SH-SY5Y (cell line): ENCODE data around the gene IQGAP1.

Experiments
- GATA2 ChIP-seq: IDR thresholded peaks from 2 replicates; pipeline ENCODE4 v1.6.1; 2011; ENCODE audit warnings: mild to moderate bottlenecking, low read depth, low read length
- GATA3 ChIP-seq: IDR thresholded peaks from 2 replicates; pipeline ENCODE4 v1.6.1; 2011; ENCODE audit warnings: low read depth, mild to moderate bottlenecking, low read length, moderate library complexity

The IQGAP1 gene

DNA sequence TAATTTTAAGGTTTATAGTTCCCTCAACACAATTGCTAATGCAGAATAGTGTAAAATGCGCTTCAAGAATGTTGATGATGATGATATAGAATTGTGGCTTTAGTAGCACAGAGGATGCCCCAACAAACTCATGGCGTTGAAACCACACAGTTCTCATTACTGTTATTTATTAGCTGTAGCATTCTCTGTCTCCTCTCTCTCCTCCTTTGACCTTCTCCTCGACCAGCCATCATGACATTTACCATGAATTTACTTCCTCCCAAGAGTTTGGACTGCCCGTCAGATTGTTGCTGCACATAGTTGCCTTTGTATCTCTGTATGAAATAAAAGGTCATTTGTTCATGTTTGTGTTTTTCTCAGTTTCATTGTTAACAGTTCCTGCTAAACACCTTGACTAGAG is 113.9 kb downstream of the IQGAP1 start:
- TF ChIP-seq GATA3, result no peak
- TF ChIP-seq GATA2, result no peak

DNA sequence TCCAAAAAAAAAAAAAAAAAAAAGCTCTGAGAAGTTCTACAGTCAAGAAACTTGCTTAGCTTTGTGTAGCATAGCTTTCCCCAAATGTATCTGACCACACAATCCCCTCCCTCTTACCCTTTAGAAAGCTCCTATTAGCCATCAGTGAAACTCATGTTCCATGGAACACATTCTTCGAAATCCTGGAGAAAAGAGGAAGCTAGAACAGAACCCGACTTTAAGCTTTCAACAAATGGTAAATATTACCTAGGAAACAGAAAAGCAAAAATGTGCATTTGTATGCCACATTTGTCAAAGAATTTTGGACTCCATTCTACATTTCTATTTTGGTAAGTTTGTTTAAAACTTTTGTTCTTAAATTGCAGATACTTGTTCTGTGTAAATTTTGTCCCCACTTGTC is 124.2 kb downstream of the IQGAP1 start:
- TF ChIP-seq GATA3 (no peak), GATA2 (no peak)

DNA sequence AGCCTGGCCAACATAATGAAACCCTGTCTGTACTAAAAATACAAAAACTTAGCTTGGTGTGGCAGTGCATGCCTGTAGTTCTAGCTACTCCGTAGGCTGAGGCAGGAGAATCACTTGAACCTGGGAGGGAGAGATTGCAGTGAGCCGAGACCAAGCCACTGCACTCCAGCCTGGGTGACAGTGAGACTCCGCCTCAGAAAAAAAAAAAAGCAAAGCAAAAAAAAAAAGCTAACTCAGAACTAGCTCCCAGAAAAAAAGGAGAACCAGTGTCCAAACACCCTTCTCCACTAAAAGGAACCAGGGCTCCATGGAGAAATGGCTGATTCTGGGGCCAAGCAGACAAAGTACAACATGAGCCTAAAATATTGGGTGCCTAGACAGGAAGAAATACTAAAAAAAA is 124.9 kb downstream of the IQGAP1 start:
- TF ChIP-seq GATA2, result no peak
- TF ChIP-seq GATA3, result no peak

DNA sequence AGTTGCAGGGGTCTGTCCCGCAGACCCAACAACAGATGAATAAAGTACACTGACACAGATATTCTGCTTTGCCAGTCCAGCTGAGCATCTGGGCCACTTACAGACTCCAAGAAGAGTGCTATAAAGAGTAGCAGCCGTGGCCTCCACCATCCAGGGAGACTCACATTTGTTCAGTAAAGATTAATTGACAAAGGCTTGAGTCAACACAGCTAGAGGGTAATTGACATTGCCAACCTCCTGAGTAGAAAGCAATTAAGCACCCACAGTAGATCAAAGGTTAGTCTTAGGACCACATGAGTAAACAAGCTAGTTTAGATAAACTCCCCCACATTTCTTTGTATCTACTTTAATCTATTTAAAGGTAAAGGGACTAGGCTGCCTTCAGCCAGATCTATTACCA is 125.4 kb downstream of the IQGAP1 start:
- TF ChIP-seq GATA3 (no peak), GATA2 (no peak)

DNA sequence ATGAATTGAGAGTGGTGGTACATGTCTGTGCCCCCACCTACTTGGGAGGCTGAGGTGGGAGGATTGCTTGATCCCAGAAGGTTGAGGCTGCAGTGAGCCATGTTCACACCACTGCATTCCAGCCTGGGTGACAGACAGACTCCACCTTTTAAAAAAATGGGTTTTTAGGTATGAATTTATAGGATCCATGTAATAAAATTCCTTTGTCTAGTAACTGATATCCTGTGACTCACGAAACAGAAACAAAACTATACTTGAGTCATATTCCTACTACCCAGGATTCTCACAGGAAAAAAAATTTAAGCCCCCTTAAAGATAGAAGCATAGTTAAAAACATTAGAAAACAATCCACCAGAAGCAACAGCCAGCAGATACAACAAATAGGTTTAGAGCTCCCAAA is 131.6 kb downstream of the IQGAP1 start:
- no peak for TF ChIP-seq GATA3
- TF ChIP-seq GATA2, result no peak

DNA sequence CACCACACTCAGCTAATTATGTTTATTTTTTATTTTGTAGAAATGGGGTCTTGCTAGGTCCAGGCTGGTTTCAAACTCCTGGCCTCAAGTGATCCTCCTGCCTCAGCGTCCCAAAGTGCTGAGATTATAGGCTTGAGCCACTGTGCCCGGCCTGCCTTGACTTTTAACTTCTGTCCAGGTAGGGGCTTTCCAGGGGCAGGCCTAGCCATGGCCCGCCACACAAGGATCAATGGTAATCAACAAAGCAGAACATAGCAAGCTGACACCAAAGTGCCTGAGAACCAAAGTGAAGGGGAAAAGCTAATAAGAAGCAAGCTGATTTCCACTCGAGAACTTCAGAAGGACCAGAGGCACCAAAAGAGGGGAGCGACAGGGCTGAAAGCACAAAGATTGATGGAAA is 132.3 kb downstream of the IQGAP1 start:
- TF ChIP-seq GATA3 (no peak), GATA2 (no peak)

DNA sequence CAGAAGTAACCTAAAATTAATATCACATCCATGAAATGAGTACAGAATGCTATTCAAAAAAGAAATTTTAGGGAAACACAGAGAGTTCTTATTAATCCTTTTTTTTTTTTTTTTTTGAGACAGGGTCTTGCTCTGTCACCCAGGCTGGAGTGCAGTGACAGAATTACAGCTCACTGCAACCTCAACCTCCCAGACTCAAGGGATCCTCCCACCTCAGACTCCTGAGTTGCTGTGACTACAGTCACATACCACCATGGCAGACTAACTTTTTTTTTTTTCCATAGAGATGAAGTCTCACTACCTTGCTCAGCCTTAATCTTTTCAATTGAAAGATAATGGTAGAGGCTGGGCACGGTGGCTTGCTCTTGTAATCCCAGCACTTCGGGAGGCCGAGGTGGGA is 135.3 kb downstream of the IQGAP1 start:
- TF ChIP-seq GATA2 (no peak), GATA3 (no peak)

DNA sequence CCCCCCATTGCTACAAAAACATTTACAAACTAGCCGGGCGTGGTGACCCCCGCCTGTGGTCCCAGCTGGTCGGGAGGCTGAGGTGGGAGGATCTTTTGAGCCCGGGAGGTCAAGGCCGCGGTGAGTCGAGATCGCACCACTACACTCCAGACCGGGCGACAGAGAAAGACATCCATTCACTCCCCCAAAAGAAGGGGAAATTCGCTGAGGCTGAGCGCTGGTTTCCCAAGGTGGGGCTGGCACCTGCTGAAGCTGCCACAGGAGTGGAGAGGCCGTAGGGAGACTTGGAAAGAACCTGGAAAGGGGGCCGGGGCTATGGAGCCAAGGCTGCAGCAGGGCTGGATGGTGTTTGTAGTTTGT is 140.9 kb downstream of the IQGAP1 start:
- TF ChIP-seq GATA2 (no peak), GATA3 (no peak)

DNA sequence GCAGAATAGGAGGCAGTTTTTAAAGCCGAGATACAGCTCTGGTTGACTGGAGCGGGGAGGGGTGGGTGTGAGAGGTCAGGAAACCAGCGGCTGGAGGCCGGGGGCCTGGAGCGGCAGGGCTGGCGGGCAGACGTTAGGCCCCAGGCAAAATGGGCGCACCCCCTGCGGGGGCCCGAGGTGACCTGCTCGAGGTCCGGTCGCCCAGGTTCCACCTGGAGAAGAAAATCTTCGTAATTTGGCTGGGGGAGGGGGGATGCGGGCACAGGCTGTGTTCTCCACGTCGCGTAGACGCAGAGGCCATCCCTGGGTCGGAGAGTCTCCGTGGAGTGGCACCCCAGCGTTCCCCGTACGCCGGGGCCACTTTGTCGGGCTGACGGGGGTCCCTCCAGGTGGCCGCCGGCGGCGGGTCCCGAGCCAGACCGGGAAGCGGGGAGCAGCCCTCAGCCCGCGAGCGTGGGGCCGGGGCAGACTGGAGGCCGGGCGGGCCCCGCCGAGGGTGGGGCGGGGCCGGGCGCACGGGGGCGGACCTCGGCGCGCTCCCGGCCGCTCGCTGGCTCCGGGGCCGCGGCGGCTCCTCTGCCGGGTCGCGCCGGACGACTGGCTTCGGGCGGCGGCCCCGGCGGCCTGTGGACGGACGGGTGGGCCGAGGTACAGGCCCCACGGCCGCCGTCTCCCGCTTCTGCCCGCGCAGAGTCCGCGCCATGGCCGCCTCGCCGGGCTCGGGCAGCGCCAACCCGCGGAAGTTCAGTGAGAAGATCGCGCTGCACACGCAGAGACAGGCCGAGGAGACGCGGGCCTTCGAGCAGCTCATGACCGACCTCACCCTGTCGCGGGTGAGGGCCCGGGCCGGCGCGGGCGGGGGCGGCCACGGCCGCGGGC is 141.6 kb downstream of the IQGAP1 start, which contains the start of gene CRTC3:
CRTC3 (plus strand) TSS at position 553 of the 879 bp plus-strand sequence; CDS start at position 702, 149 bp downstream.
- TF ChIP-seq GATA2 (no peak), GATA3 (no peak)

DNA sequence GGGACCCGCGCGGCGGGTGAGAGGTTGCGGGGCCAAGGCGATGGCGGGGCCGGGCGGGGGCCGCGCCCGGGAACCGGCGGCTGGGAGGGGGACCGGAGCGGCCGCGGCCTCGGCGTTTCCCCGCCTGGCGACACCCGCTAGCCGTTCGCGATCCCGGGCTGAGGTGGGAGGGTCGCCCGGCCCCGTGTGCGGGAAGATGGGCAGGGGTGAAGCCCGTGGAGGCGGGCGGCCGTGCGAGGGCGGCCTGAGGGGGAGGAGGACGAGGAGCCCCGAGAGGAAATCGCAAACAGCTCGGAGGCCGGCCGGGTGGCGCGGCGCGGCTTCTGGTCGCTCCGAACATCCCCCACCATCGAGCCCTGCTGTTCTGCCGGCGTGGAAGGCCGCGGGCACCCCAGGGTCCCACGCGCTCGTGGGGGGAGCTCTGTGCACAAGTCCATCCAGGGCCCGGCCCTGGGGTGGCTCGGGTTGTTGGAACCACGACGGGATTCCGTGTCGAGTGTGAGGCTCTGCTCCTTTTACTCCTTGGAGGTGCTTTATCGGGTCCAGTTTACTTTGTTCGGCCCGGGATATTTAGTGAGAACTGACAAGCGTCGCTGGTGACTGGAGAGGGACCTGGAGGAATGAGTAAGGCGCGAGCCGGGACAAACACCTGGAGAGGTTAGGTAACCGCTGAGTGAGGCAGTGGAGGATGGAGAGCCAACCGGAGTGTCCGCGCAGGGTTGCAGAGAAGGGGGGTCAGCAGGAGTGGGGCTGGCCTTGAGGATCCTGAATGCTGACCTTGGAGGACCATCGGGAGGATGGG is 142.4 kb downstream of the IQGAP1 start:
- no peak for TF ChIP-seq GATA3
- no peak for TF ChIP-seq GATA2

DNA sequence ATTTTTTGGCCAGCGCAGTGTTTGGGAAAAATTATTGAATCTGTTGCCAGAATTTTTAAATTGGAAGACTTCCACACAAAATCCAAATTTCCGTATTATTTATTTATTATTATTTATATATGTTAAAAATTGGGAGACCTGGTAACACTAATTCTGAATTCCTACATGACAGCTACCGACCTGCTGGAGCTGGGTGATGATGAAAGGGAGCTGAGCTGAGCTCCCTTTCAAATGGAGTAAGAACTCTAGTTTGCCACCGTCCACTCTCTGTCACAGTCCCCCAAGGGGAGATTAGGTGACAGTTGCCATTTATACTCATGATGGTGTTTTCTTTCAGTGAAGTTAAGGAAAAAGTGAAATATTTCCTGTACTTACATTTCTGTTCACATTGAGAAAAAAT is 143.1 kb downstream of the IQGAP1 start:
- TF ChIP-seq GATA2 (no peak), GATA3 (no peak)

DNA sequence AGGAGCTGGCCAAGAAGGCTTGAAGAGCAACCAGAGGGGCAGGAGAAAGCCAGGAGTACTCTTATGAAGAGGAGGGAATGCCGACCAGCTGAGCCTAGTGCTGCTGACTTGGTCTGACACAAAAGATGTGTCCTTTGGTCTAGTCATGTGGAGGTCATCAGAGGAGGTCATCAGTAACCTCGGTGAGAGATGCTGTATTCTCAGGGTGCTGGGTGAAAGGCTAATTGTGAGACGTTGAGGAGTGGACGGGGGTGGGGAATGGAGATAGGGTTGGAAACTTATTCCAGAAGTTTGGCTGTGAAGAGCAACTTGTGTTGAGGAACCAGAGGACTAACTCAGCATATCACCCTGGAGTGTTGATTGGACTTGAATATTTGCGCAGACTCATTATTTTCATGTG is 147.2 kb downstream of the IQGAP1 start:
- no peak for TF ChIP-seq GATA3
- no peak for TF ChIP-seq GATA2

DNA sequence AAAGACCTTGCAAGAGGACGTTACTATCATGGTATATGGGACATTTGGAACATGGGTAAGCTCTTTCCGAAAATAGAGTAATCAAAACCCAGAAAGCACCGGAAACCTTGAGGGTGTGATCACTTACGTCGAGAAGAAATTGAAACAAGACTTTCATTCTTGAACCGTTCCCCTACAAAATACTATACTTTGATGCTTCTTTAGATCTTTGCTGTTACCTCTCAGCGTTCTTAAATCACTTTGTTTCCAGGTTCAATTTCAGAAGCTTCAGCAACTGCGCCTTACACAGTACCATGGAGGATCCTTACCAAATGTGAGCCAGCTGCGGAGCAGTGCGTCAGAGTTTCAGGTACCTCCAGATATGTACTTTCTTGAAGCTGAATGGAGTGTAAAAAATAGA is 151.7 kb downstream of the IQGAP1 start:
- TF ChIP-seq GATA3 (no peak), GATA2 (no peak)

DNA sequence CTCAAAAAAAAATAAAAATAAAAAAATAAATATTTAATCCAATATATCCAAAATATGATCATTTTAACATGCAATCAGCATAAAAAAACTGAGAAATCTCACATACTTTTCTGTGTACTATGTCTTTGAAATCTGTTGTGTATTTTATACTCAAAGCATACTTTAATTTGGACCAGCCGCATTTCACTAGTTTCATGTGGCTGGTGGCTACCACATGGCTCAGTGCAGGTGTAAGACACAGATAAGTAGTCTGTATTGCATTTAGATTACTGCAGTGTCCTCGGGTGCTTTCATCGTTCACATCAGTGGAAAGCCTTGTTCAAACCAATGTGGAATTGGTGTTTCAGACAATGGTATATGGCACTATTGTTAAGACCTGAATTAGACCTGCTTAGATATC is 152.7 kb downstream of the IQGAP1 start:
- TF ChIP-seq GATA3 (no peak), GATA2 (peak; percentile 55; the same call in 1 of the 2 replicates)

DNA sequence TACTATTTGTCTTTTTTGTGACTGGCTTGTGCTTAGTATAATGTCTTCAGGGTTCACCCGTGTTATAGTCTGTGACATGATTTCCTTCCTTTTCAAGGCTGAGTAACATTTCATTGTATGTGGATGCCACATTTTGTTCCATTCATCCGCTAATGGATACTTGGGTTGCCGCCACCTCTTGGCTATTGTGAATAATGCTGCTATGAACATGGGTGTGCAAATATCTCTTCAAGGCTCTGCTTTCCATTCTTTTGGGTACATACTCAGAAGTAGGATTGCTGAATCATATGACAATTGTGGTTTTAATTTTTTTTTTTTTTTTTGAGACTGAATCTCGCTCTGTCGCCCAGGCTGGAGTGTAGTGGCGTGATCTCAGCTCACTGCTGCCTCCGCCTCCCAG is 157.1 kb downstream of the IQGAP1 start:
- TF ChIP-seq GATA2 (no peak), GATA3 (no peak)
